DMS153 (cell line): ENCODE measurements around the gene PLXDC1.
"Not testable (repeated sequence)": the region's sequence is repeated elsewhere in the genome, so short reads cannot be mapped to it uniquely, and the experiment has no call there.

ENCODE experiments used
- DNase-seq: peaks from one replicate; lab custom pipeline; 2025; lab: John Stamatoyannopoulos, UW

PLXDC1 gene

GRCh38 chr17:39181303-39181702 is 29.9 kb upstream of the PLXDC1 start:
- no peak for DNase-seq

DNA sequence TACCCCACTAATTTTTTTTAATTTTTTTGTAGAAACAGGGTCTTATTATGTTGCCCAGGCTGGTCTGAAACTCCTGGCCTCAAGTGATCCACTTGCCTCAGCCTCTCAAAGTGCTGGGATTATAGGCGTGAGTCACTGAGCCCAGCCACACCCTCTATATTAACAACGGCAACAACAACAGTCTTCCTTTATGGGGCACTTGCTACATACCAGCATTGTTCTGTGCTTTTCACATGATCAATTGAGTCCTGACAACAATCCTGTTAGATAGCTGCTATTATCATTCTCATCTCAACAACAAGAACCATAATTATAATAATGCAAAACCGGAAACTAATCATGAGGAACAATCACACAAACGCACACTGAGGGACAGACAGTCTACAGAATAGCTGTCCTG is 27.1 kb upstream of the PLXDC1 start:
- DNase-seq, result peak; percentile 39

GRCh38 chr17:39177256-39177655 is 25.8 kb upstream of the PLXDC1 start:
- no peak for DNase-seq

DNA sequence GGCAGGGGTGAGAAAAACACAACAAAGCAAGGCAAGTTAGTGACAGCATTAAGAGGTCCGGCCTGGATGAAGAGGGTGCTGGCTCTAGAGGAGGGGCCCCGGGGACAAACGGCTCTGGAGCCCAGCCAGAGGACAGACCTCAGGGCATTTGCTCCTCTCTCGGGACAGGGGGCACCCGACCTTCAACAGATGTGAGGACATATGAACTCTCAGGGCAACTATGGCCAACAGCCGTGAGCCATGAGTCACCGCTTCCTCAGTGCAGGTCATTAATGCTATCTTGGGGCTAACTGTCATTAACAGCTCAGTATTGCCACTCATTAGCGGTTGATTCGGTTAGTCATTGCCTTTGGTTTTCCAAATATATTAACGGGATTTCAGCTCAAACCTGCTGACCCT is 24.3 kb upstream of the PLXDC1 start:
- no peak for DNase-seq

- no peak for DNase-seq
Measured at GRCh38 chr17:39174920-39175694, 23.7 kb upstream of the PLXDC1 start.

- DNase-seq, result no peak
Measured at GRCh38 chr17:39173526-39174274, 22.3 kb upstream of the PLXDC1 start.

- no peak for DNase-seq
Measured at GRCh38 chr17:39173080-39173479, 21.6 kb upstream of the PLXDC1 start.

DNA sequence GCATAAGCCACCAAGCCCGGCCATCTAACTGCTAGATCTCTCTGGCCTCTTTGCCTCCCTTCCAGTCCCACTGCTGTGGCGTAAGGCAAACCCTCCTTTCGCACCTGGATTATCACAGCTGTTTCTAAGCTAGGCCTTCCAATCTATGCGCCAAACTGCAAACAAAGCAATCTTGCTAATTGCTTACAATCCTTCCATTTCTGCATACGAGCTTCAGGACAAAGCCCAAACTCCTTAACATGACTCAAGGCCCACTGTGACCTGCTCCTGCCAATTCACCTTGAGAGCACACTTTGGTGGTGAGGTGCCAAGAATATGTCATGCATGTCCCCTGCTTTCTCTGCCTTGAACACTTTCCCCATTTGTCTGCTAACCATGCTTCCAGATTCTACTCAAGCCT is 20.5 kb upstream of the PLXDC1 start:
- no peak for DNase-seq

DNA sequence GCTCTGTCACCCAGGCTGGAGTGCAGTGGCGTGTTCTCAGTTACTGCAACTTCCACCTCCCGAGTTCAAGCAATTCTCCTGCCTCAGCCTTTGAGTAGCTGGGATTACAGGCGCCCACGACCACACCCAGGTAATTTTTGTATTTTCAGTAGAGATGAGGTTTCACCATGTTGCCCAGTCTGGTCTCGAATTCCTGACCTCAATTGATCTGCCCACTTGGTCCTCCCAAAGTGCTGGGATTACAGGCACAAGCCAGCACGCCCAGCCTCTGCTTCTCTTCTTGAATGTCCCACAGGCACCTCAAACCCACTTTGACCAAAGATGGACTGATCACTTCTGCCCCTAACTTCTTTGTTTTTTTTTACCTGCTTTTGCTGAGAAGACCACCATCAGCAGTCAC is 19.1 kb upstream of the PLXDC1 start:
- no peak for DNase-seq

- DNase-seq, result no peak
Measured at GRCh38 chr17:39170109-39170508, 18.7 kb upstream of the PLXDC1 start.

- no peak for DNase-seq
Measured at GRCh38 chr17:39169518-39169917, 18.1 kb upstream of the PLXDC1 start.

- no peak for DNase-seq
Measured at GRCh38 chr17:39169101-39169500, 17.7 kb upstream of the PLXDC1 start.

GRCh38 chr17:39168503-39168902 is 17.1 kb upstream of the PLXDC1 start:
- DNase-seq, result not testable (repeated sequence)

- DNase-seq, result no peak
Measured at GRCh38 chr17:39167476-39167875, 16.0 kb upstream of the PLXDC1 start.

DNA sequence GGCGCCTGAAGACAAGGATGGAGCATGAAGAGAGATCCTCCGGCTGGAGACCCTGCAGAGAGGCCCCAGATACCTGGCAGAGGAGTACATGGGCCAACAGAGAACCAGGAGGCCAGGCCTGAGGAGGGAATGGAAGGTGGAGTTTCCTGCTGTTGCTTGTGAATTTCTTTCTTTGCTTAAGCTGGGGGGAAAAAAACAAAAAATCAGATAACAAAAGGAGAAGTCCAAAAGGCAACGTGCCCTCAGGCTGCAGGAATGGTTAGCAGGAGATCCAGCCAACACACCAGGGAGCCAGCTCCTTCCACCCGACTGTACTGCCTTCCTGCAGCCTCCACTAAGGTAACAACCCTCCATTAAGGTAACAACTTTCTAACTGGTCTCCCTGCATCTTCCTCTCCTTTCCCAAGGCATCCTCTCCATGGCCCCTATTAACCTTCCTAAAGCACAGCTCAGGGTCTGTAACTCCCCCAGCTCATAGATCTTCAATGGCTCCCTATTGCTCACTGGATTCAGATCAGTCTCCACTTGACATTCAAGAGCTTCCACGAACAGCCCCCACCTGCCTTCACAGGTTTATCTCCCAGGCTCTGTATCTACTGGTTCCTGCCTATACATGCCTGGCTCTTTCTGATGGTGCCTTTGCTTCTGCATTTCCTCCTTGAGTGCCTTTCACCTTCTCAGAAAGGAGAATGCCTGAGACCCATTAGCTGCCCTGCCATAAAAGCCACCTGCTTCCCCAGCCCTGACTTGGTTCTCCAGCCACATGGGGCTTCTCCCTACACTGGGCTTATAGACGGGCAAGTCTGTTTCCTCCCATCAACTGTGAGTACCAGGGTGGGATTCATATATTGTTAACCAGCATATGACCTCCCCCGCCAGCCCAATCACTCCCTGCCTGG is 15.2 kb upstream of the PLXDC1 start:
- no peak for DNase-seq

- no peak for DNase-seq
Measured at GRCh38 chr17:39165841-39166349, 14.5 kb upstream of the PLXDC1 start, which contains the start of gene ARL5C. Gene ARL5C (minus strand): TSS chr17:39166161. CDS start chr17:39165760, 401 bp downstream.

DNA sequence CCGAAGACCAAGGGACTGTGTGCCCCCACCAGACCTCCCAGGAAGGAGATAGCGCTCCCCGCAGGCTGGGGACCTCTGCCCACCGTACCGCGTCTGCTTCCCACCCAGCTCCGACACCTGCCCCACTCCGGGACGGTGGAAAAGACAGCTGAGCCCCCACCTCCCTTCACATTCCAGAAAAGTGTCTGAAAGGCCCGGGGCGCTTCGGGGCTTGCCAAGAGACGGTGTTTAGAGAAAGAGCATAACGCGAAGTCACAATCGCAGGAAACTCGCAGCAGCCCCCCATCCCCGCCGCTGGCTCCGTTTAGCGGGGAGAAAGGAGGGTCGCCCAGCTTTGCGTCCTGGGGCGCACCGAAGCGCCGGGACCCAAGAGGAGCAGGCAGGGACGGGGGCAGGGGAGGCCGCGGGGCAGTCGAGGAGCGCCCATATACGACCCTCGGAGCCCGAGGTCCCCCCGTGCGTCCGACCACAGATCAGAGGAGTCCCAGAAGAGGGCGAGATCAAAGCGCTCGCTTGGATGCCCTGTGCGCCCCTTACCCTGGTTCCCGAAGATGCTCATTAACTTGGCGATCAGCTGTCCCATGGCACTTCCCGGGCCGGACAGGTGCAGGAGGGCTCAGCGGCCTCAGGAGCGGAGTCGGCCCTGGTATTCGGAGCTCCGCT is 13.9 kb upstream of the PLXDC1 start:
- DNase-seq, result no peak

DNA sequence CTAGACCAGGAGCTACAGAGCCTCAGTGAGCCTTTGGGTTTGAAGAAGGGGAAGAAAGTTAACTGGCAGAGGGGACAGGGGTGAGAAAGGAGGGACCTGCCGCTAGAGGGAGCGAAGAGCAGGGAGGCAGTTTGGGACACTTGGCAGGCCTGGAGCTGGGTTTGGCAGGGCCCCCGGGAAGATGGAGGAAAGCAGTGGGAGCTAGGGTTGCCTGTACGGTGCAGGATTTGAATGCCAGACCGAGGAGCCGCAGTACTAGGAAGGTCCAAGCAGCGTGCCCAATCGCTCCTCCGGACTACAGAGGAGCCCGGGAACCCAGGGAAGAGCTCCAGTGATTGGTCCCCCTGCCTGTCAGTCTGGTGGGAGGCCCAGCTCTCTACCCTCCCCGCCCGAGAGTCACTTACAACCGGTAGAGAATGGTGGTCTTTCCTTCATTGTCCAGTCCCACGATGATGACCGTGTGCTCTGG is 13.3 kb upstream of the PLXDC1 start:
- peak; percentile 32 for DNase-seq

- DNase-seq, result no peak
Measured at GRCh38 chr17:39161962-39162361, 10.5 kb upstream of the PLXDC1 start.

- DNase-seq, result no peak
Measured at GRCh38 chr17:39158623-39159022, 7.2 kb upstream of the PLXDC1 start.

DNA sequence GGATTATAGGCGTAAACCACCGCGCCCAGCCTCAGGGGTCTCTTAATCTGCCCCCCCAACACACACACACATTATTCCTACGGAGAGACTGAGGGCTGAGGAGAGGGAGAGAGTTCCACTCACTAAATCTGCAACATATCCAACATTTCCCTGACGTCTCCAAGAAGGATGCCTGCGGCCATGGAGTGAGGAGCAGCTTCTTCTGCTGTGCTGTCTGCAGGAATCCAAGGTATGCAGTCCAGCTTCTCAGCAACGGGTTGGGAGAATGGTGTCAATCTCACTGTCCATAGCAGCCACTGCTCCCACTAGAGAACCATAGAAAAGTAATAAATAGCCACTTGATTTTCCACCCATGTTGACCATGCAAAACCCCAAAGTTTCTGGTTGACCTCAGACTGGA is 5.1 kb upstream of the PLXDC1 start:
- DNase-seq, result no peak
